NCI-H2029 treated with DMSO at 0.1 percent for 48 hours (cell line): ENCODE data around the gene B3GAT2.

ENCODE experiments used
- DNase-seq: peaks from one replicate; lab custom pipeline; 2025; lab: John Stamatoyannopoulos, UW

B3GAT2 gene

DNA sequence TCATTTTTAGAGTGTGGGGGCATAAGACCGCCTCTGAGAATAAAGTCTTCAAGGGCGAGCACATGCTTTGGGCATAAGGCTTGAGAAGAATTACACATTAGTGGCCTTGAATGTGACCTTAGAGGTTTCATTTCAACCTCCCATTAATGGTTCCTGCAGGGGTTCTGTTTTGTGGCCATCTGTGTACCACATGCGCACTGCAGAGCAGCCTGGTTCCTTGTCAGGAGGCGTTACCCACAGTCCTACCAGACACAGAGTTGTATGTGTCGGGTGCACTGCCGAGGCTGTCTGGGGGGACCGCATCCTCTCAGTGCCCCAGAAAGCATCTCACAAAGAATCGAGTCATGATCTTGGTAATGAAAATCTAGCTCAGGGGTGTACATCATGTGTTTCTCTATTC, 115.7 kb downstream of the B3GAT2 start:
- DNase-seq: no peak

DNA sequence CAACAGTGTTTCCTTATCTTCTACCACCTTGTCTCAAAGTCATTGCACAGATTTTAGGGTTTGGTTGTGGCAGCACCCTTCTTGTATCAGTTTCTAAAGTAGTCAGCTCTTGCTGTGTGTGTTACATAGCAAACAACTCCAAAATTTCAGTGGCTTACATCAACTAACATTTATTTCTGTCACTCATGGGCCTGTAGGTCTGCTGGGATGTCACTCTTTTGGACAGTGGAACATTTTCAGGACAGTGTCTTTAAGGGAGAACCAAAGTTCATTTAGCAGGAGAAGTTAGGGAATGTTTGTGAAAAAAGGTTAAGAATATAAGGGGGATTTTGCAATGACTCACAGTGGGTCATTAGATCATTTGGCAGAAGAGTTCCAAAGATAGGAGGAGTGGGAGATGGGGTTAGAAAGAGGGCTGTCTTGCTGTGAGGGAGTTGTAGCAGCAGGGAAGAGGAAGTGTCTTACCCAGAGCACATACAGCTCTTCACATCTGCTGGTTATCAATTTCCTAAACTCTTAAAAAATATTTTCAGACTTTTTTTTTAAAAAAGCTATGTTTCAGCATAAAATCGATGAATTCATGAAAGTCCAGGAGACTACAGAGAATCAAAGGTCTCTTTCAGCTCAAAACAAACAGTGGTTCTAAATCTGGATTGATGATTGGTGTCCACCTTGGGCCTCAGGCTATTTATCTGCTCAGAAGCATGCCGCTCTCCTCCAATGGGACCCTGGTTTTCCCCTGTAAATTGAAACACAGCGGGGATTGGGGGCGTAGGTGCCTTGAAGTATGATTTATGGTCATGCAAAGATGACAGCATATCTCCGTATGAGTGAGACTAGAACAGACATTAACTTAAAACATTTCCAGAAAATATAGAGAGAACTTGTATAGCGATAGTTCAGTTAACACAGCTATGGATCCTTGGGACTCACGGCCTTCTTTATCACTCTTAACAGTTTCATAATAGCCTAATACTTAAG, 117.3 kb downstream of the B3GAT2 start:
- DNase-seq: no peak

DNA sequence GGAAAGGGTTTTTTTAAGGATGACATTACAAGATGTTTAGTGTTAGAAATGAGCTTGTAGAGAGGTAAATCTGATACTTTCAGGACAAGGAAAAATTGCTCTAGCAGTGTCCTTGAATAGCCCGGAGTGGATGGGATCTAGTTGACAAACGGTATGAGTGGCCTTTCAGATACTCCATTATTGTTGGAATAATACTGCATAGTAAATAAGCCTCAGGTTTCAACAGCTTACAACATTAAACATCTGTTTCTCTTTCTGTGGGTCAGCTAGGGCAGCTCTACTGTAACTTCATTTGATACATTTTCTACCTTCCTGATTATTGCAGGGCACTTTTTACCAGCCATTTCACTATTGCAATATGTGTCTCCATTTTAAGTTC, 118.0 kb downstream of the B3GAT2 start:
- DNase-seq: peak; percentile 95

DNA sequence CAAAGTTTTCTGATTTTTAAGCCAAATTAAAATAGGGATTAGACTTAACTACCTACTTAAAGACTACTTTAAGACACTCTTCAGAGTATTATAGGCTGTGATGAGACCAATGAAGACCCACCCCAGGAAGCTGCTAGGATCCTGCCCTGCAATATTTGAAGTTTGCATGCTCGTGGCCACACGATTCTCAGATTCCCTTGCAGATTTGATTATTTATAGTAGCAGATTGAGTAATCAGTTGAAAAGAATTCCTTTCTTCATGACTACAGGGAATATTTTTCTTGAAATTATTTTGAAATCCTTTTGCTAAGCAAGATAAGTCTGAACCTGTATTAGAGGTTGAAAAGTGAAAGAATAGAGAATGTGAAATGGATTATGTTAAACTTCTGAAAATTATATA, 122.3 kb downstream of the B3GAT2 start:
- no peak for DNase-seq

DNA sequence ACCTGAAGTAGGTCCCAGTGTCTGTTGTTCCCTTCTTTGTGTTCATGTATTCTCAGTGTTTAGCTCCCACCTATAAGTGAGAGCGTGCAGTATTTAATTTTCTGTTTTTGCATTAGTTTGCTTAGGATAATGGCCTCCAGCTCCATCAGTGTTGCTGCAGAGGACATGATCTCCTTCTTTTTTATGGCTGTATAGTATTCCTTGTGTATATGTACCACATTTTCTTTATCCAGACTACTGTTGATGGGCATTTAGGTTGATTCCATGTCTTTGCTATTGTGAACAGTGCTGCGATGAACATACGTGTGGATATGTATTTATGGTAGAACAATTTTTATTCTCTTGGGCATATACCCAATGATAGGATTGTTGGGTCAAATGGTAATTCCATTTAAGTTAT, 125.4 kb downstream of the B3GAT2 start:
- no peak for DNase-seq

DNA sequence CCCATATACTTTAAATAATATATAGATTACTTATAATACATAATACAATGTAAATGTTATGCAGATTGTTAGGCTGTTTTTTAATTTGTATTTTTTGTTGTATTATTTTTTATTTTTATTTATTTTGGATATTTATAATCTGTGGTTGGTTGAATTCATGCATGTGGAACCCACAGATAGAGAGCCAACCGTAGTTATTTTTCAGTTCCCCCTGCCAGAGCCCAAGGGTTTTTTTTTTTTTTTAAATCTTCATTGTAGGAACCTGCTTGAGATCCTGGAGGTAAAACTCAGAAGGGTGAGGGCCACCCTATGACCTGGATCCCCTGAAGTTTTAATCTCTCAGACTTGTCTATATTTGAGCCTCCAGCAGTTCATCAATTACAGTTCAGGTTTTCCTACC, 133.2 kb downstream of the B3GAT2 start:
- no peak for DNase-seq

DNA sequence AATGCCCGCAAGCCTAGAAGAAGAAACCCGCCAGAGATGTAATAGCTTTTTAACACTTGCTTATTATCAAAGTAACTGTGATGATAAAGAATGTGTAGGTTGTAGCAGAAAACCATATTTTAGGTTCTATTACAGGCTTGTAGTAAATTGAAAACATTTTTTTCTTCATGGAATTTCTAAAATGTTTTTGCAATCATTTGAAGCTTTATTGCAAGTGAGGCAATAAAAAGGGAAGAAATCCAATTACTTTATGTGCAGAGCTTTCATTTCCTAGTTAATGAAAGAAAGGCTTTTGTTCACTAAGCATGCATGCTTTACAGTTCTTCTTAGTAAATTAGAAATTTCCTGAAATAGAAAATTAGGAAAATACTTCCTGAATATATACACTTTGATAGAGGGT, 135.1 kb downstream of the B3GAT2 start:
- DNase-seq: no peak

DNA sequence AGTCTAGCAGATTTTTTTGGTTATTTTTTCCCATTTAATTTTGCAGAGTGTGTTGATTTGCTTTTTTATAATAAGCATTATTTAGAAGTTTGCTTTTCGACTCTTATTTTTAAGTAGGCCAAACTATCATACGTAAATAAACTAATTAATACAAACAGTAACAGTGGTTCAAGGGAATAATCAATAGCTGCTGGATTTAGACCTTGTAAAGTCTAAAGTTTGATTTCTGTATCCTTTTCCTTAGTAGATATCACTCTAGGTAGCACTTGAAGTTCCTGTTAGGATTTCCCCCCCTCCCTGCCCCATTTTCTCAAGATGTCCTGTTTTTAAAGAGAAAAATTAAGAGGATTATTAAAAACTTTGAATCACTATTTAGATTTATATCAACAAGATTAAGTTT, 136.1 kb downstream of the B3GAT2 start:
- DNase-seq: no peak

DNA sequence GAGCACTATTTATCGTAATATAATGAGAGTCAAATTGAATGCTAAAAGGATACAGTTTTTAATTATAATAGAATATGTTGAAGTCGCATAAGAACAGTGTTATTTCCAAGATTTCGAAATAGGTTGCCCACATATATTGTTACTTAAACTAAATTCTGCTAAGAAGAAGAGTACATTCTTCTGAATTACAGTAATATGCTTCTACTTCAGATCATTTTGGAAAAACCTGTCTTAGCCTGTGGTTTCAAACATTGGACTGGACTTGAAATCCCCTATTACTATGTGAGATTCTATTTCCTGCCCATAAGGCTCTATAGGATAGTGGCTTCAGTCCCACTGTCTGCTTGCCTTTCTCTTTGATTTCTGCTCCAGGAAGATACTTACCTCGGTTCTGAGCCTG, 137.2 kb downstream of the B3GAT2 start:
- no peak for DNase-seq

DNA sequence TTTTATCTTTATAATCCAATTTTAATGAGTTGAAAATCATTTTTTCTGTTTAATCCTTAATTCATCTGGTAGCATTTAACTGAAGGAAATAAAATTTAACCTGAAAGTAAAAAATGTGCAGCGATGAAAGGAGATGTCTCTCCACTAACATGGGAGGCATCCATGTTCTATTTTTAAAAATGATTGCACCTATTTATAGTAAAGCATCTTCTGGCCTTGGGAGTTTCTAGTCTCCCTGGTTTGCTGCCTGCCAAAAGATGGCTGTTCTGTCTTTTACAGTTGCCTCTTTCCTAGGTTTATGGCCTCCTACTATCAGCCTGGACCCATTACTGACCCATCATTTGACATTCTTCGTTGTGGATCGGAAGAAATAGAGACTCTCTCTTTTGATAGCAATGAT, 143.0 kb downstream of the B3GAT2 start:
- no peak for DNase-seq

DNA sequence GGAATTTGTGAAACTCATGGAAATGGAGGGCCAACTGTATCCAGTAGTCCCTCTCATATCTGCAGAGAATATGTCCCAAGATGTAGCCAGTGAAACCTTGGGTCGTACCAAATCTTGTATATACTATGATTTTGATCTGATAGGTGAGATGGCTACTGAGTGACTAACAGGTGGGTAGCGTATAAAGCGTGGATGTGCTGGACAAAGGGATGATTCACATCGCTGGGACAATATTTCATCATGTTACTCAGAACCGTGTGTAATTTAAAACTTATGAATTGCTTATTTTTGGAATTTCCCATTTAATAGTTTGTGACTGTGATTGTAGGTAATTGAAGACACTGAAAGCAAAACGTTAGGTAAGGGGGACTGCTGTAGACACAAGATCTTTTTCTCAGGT, 145.1 kb downstream of the B3GAT2 start:
- no peak for DNase-seq
